Skeletal muscle satellite cell (primary cell): ENCODE data around the gene CDCA4.
A peak's percentile ranks its signal among the peaks of the same experiment; 100 is the strongest.

ENCODE experiments used
- H3K27me3 ChIP-seq: 2 replicates; pipeline ENCODE4 v1.7.0; 2013; ENCODE audit warnings: low read length; ENCODE audit not compliant: control insufficient read depth, insufficient read depth
- H3K36me3 ChIP-seq: 2 replicates; pipeline ENCODE4 v1.7.0; 2013; ENCODE audit warnings: mild to moderate bottlenecking, control low read depth, low read length; ENCODE audit not compliant: insufficient read depth
- H3K4me1 ChIP-seq: 2 replicates; pipeline ENCODE4 v1.7.0; 2013; ENCODE audit warnings: low read length; ENCODE audit not compliant: control insufficient read depth, insufficient read depth
- H3K4me2 ChIP-seq: 2 replicates; pipeline ENCODE4 v1.7.0; 2013; ENCODE audit warnings: mild to moderate bottlenecking, low read length
- H3K4me3 ChIP-seq: 2 replicates; pipeline ENCODE4 v1.7.0; 2013; ENCODE audit warnings: low read length
- H3K9ac ChIP-seq: 2 replicates; pipeline ENCODE4 v1.7.0; 2013; ENCODE audit warnings: mild to moderate bottlenecking, low read depth, low read length, moderate library complexity
- H3K9me3 ChIP-seq: replicated peaks from 2 replicates; pipeline ENCODE4 v1.7.0; 2013; ENCODE audit warnings: mild to moderate bottlenecking, control low read depth, low read length

The CDCA4 gene

GRCh38 chr14:104967386-104968152 lies 53.3 kb downstream of the CDCA4 start:
- H3K9me3 ChIP-seq = no peaks in the 10 kb centered on the region
- H3K9ac ChIP-seq = peak overlapping the region; percentile 84
- peak overlapping the region; percentile 84 for H3K4me3 ChIP-seq
- H3K27me3 ChIP-seq = no peaks in the 10 kb centered on the region
- H3K4me1 ChIP-seq = peaks cover 56% of the 10 kb centered on the region
- peak overlapping the region; percentile 93 for H3K4me2 ChIP-seq
- no peaks in the 10 kb centered on the region for H3K36me3 ChIP-seq

- no peaks in the 10 kb centered on the region for H3K9me3 ChIP-seq
- H3K9ac ChIP-seq = no peak overlapping the region
- no peaks in the 10 kb centered on the region for H3K27me3 ChIP-seq
- H3K4me3 ChIP-seq = no peak overlapping the region
- peak overlapping the region; percentile 93 for H3K4me2 ChIP-seq
- H3K4me1 ChIP-seq = peaks cover 51% of the 10 kb centered on the region
- no peaks in the 10 kb centered on the region for H3K36me3 ChIP-seq
These were observed 53.9 kb downstream of the CDCA4 start for GRCh38 chr14:104966981-104967385.

GRCh38 chr14:104966261-104966865 lies 54.5 kb downstream of the CDCA4 start:
- Histone ChIP-seq H3K9me3 (no peaks in the 10 kb centered on the region), H3K4me3 (no peak overlapping the region), H3K9ac (no peak overlapping the region), H3K4me1 (peaks cover 44% of the 10 kb centered on the region), H3K4me2 (no peak overlapping the region), H3K36me3 (no peaks in the 10 kb centered on the region), H3K27me3 (no peaks in the 10 kb centered on the region)

- H3K9me3 ChIP-seq = no peaks in the 10 kb centered on the region
- H3K36me3 ChIP-seq = no peaks in the 10 kb centered on the region
- no peak overlapping the region for H3K4me3 ChIP-seq
- H3K4me2 ChIP-seq = no peak overlapping the region
- H3K4me1 ChIP-seq = peaks cover 38% of the 10 kb centered on the region
- H3K9ac ChIP-seq = no peak overlapping the region
- no peaks in the 10 kb centered on the region for H3K27me3 ChIP-seq
These were observed 55.2 kb downstream of the CDCA4 start for GRCh38 chr14:104965561-104966231.

- Histone ChIP-seq H3K9me3 (no peaks in the 10 kb centered on the region), H3K4me3 (no peak overlapping the region), H3K36me3 (no peaks in the 10 kb centered on the region), H3K27me3 (no peaks in the 10 kb centered on the region), H3K4me1 (peaks cover 27% of the 10 kb centered on the region), H3K4me2 (no peak overlapping the region), H3K9ac (no peak overlapping the region)
These were observed 56.3 kb downstream of the CDCA4 start for GRCh38 chr14:104964546-104964945.
